Sigmoid colon (tissue), 4 donors: ENCODE measurements around the gene VEGFA.

Source experiments
- EP300 ChIP-seq, 4 donors: sonication (generic); formaldehyde crosslinking; IDR thresholded peaks; one replicate each; pipeline ENCODE4 v1.6.1; 2017; ENCODE audit warnings: antibody characterized with exemption in 4 of 4
- POLR2A ChIP-seq, 2 donors: fragments of 450-650 bp; IDR thresholded peaks; one replicate each; pipeline ENCODE4 v1.6.1; 2016; ENCODE audit warnings: antibody characterized with exemption in 2 of 2, mild to moderate bottlenecking in 2 of 2, moderate library complexity in 2 of 2
- TF ChIP-seq, protein P1 (sequence below), 4 experiments: fragments of 450-650 bp in 3 of 4; fragments of 200-600 bp in 1 of 4; IDR thresholded peaks; one replicate each; pipeline ENCODE4 v1.5.1; 2016 to 2019; ENCODE audit warnings: antibody characterized with exemption in 4 of 4, mild to moderate bottlenecking in 3 of 4, moderate library complexity in 2 of 4

DNA sequence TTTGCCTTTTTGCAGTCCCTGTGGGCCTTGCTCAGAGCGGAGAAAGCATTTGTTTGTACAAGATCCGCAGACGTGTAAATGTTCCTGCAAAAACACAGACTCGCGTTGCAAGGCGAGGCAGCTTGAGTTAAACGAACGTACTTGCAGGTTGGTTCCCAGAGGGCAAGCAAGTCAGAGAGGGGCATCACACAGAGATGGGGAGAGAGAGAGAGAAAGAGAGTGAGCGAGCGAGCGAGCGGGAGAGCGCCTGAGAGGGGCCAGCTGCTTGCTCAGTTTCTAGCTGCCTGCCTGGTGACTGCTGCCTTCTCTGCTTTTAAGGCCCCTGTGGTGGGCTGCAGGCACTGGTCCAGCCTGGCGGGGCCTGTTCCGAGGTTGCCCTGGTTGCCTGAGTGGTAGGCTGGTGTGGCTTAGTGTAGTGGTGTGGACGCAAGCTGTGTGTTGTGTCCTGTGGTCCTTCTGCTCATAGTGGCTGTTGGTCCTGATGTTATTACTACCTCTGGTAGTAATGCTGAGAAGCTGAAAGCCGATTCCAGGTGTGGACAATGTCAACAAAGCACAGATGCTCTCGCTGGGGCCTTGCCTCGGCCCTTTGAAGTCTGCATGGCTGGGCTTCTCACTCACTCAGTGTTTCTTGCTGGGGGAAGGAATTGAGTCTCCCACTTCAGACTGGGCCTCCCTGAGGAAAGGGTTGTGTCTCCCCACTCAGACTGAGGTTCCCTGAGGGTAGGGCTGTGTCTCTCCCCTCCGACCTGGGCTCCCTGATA, 12.1 kb downstream of the VEGFA start:
- TF ChIP-seq, protein P1, sequence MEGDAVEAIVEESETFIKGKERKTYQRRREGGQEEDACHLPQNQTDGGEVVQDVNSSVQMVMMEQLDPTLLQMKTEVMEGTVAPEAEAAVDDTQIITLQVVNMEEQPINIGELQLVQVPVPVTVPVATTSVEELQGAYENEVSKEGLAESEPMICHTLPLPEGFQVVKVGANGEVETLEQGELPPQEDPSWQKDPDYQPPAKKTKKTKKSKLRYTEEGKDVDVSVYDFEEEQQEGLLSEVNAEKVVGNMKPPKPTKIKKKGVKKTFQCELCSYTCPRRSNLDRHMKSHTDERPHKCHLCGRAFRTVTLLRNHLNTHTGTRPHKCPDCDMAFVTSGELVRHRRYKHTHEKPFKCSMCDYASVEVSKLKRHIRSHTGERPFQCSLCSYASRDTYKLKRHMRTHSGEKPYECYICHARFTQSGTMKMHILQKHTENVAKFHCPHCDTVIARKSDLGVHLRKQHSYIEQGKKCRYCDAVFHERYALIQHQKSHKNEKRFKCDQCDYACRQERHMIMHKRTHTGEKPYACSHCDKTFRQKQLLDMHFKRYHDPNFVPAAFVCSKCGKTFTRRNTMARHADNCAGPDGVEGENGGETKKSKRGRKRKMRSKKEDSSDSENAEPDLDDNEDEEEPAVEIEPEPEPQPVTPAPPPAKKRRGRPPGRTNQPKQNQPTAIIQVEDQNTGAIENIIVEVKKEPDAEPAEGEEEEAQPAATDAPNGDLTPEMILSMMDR (IDR thresholded peaks at IDR 0.05), result no peak
- TF ChIP-seq POLR2A (IDR thresholded peaks at IDR 0.05) (no peak), EP300 (IDR thresholded peaks at IDR 0.05) (no peak)
